HepG2 (cell line): ENCODE data around the gene BAHCC1. TPM values are rescaled to one million over a fixed set of nuclear protein-coding genes. Genes with fewer than 3 reads are reported as not detected.

Experiments
- AHR ChIP-seq: IDR thresholded peaks from 2 replicates; pipeline ENCODE4 v1.6.1; 2018; ENCODE audit warnings: missing genetic modification reagents, missing compliant biosample characterization
- ERF ChIP-seq: IDR thresholded peaks from 2 replicates; pipeline ENCODE4 v1.6.1; 2018; ENCODE audit warnings: missing biosample characterization, missing genetic modification reagents
- FOXA3 ChIP-seq: IDR thresholded peaks from 2 replicates; pipeline ENCODE4 v1.6.1; 2016; ENCODE audit warnings: missing genetic modification reagents, missing compliant biosample characterization
- GABPB1 ChIP-seq: IDR thresholded peaks from 2 replicates; pipeline ENCODE4 v1.6.1; 2016; ENCODE audit warnings: mild to moderate bottlenecking, missing genetic modification reagents, moderate library complexity, missing compliant biosample characterization
- LCORL ChIP-seq, 2 experiments: fragments of 450-650 bp in 1 of 2; sonication (generic) in 1 of 2; formaldehyde crosslinking in 1 of 2; IDR thresholded peaks; 2 replicates each; pipeline versions ENCODE4 v1.5.0 to v1.6.1; 2017 to 2020; ENCODE audit warnings: antibody characterized with exemption in 1 of 2, missing genetic modification reagents in 1 of 2
- SIN3A ChIP-seq: IDR thresholded peaks from 2 replicates; pipeline ENCODE4 v1.6.1; 2011; ENCODE audit warnings: low read depth, mild to moderate bottlenecking, control low read depth, low read length, borderline replicate concordance
- TBL1XR1 ChIP-seq: fragments of 150-350 bp; IDR thresholded peaks from 2 replicates; pipeline ENCODE4 v1.6.1; 2014; ENCODE audit warnings: borderline replicate concordance, low read length; ENCODE audit not compliant: partially characterized antibody
- ZNF296 ChIP-seq: sonication (generic); formaldehyde crosslinking; conservative IDR thresholded peaks from 2 replicates; pipeline ENCODE4 v1.5.0; 2020; ENCODE audit warnings: mild to moderate bottlenecking, missing genetic modification reagents
- ZNF549 ChIP-seq: sonication (generic); formaldehyde crosslinking; IDR thresholded peaks from 2 replicates; pipeline ENCODE4 v1.5.0; 2020; ENCODE audit warnings: missing genetic modification reagents
- ZNF558 ChIP-seq: sonication (generic); formaldehyde crosslinking; IDR thresholded peaks from 2 replicates; pipeline ENCODE4 v1.9.0; 2022; ENCODE audit warnings: mild to moderate bottlenecking, missing genetic modification reagents, borderline replicate concordance
- ZNF572 ChIP-seq: sonication (generic); formaldehyde crosslinking; IDR thresholded peaks from 2 replicates; pipeline ENCODE4 v1.5.1; 2020; ENCODE audit warnings: mild to moderate bottlenecking, missing genetic modification reagents
- ZNF589 ChIP-seq: sonication (generic); formaldehyde crosslinking; conservative IDR thresholded peaks from 2 replicates; pipeline ENCODE4 v1.8.0; 2022; ENCODE audit warnings: mild to moderate bottlenecking, moderate library complexity, missing genetic modification reagents
- ZNF737 ChIP-seq: sonication (generic); formaldehyde crosslinking; IDR thresholded peaks from 2 replicates; pipeline ENCODE4 v1.5.0; 2020; ENCODE audit warnings: missing genetic modification reagents, mild to moderate bottlenecking, borderline replicate concordance
- polyA plus RNA-seq, 8 experiments: library from polyadenylated mRNA; depleted of rRNA in 3 of 8; stranded (reverse) in 7 of 8; unstranded in 1 of 8; fragments of >200 nt; fragmentation: Illumina TruSeq in 4 of 8; extraction: Trizol in 4 of 8; gene quantifications; 2 replicates each; pipeline versions ENCODE4 v1.2.1 to v1.2.3, GENCODE V29; 2011 to 2016; ENCODE audit warnings: low read depth in 4 of 8, missing spikeins in 1 of 8, mixed read lengths in 1 of 8; ENCODE audit not compliant: insufficient read depth in 1 of 8
- total RNA-seq, 5 experiments: library from RNA; depleted of rRNA; stranded (reverse); fragments of >200 nt; fragmentation: Illumina TruSeq; extraction: Trizol; gene quantifications; 2 replicates each; pipeline ENCODE4 v1.2.3, GENCODE V29; 2016; ENCODE audit warnings: low read depth in 1 of 5
- TF ChIP-seq, protein P1 (sequence below): sonication (generic); formaldehyde crosslinking; IDR thresholded peaks from 2 replicates; pipeline ENCODE4 v1.4.0; 2020; ENCODE audit warnings: mild to moderate bottlenecking, low read depth, missing genetic modification reagents
- TF ChIP-seq, protein P2 (sequence below): sonication (generic); formaldehyde crosslinking; IDR thresholded peaks from 2 replicates; pipeline ENCODE4 v1.8.1; 2023; ENCODE audit warnings: mild to moderate bottlenecking, moderate library complexity, missing genetic modification reagents
- TF ChIP-seq, protein P3 (sequence below): IDR thresholded peaks from 2 replicates; pipeline ENCODE4 v1.6.1; 2016; ENCODE audit warnings: control low read depth
- TF ChIP-seq, protein P4 (sequence below): sonication (generic); formaldehyde crosslinking; IDR thresholded peaks from 2 replicates; pipeline ENCODE4 v1.5.0; 2020; ENCODE audit warnings: missing genetic modification reagents, mild to moderate bottlenecking, borderline replicate concordance
- TF ChIP-seq, protein P5 (sequence below): sonication (generic); formaldehyde crosslinking; IDR thresholded peaks from 2 replicates; pipeline ENCODE4 v1.4.0; 2020; ENCODE audit warnings: missing genetic modification reagents, borderline replicate concordance

BAHCC1 gene
- total and polyA plus RNA-seq, 2 of the 13 experiments (the other 11 are each of a cell fraction or from before 2014, with no cell fraction given), result 1.4 to 1.7 TPM

DNA sequence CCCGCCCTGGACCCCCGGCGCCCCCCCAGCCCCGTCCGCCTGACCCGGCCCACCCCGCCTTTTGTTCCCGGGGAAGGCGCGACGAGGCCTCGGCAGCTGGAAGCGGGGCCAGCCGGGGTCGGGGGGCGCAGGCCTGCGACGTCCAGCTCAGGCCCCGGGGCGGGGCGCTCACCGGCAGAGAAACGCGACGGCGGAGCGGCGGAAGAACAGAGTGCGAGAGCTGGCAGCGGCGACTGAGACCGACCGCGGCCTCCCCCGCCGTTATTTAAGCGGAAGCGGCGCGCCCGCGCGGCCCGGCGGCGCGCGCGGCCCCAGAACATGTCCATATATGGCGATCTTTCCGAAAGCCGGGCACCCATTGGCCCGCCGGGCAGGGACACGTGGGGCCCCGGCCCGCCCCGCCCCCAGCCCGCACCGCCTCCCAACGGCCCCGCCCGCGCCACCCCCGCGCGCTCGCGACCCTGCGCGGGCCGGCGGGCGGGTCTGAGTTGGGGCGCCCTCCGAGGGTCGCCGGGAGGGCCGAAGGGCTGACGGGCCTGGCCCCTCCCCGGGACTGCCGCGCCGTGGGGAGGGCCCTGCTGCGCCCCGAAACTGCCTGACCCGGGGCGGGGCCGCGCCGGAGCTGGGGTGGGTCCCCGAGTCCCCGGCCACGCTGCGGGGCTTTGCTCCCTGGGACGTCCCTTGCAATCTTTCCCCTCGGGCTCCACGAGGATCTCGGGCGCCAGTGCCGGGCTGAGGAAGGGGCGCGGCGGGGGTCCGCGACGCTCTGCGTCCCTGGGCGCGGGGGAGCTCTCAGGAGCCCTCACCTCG is 117.5 kb downstream of the BAHCC1 start, which contains the start of gene ACTG1 (continued):
- TF ChIP-seq, protein P1, sequence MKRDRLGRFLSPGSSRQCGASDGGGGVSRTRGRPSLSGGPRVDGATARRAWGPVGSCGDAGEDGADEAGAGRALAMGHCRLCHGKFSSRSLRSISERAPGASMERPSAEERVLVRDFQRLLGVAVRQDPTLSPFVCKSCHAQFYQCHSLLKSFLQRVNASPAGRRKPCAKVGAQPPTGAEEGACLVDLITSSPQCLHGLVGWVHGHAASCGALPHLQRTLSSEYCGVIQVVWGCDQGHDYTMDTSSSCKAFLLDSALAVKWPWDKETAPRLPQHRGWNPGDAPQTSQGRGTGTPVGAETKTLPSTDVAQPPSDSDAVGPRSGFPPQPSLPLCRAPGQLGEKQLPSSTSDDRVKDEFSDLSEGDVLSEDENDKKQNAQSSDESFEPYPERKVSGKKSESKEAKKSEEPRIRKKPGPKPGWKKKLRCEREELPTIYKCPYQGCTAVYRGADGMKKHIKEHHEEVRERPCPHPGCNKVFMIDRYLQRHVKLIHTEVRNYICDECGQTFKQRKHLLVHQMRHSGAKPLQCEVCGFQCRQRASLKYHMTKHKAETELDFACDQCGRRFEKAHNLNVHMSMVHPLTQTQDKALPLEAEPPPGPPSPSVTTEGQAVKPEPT, result no peak
- TF ChIP-seq, protein P2, sequence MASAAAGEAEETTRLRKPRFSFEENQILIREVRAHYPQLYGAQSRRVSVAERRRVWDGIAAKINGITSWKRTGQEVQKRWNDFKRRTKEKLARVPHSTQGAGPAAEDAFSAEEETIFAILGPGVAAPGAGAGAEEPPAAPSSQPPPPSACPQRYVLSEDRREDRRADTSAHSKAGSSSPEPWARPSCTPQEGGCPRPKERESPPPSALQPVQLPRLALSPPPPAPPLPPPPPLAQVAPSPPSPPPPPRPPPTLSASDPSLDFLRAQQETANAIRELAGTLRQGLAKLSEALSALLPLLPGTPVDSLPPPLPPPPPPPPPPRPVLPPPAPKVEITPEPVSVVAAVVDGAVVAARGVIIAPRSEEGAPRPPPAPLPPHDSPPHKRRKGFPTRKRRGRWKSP, result no peak; the same call in 1 of the 2 replicates
- TF ChIP-seq TBL1XR1 (peak; percentile 70), ZNF737 (CRISPR knock-in tag) (no peak), ZNF296 (CRISPR knock-in tag) (no peak), AHR (CRISPR knock-in tag) (no peak), ZNF572 (CRISPR knock-in tag) (no peak), ZNF558 (CRISPR knock-in tag) (peak; percentile 11; the same call in 1 of the 2 replicates), ZNF589 (CRISPR knock-in tag) (peak; percentile 10; the same call in 1 of the 2 replicates), ZNF549 (CRISPR knock-in tag) (no peak), LCORL (IDR thresholded peaks at IDR 0.05) (no peak), LCORL (CRISPR knock-in tag; IDR thresholded peaks at IDR 0.05) (peak; percentile 2; the same call in 1 of the 2 replicates), ERF (CRISPR knock-in tag) (peak; percentile 67; the same call in 1 of the 2 replicates), GABPB1 (CRISPR knock-in tag) (peak; percentile 66), FOXA3 (CRISPR knock-in tag) (peak; percentile 35; the same call in 1 of the 2 replicates), SIN3A (peak; percentile 93)
- TF ChIP-seq, protein P3, sequence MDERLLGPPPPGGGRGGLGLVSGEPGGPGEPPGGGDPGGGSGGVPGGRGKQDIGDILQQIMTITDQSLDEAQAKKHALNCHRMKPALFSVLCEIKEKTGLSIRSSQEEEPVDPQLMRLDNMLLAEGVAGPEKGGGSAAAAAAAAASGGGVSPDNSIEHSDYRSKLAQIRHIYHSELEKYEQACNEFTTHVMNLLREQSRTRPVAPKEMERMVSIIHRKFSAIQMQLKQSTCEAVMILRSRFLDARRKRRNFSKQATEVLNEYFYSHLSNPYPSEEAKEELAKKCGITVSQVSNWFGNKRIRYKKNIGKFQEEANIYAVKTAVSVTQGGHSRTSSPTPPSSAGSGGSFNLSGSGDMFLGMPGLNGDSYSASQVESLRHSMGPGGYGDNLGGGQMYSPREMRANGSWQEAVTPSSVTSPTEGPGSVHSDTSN (CRISPR knock-in tag), result no peak
- TF ChIP-seq, protein P4, sequence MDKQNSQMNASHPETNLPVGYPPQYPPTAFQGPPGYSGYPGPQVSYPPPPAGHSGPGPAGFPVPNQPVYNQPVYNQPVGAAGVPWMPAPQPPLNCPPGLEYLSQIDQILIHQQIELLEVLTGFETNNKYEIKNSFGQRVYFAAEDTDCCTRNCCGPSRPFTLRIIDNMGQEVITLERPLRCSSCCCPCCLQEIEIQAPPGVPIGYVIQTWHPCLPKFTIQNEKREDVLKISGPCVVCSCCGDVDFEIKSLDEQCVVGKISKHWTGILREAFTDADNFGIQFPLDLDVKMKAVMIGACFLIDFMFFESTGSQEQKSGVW (CRISPR knock-in tag), result no peak
- TF ChIP-seq, protein P5, sequence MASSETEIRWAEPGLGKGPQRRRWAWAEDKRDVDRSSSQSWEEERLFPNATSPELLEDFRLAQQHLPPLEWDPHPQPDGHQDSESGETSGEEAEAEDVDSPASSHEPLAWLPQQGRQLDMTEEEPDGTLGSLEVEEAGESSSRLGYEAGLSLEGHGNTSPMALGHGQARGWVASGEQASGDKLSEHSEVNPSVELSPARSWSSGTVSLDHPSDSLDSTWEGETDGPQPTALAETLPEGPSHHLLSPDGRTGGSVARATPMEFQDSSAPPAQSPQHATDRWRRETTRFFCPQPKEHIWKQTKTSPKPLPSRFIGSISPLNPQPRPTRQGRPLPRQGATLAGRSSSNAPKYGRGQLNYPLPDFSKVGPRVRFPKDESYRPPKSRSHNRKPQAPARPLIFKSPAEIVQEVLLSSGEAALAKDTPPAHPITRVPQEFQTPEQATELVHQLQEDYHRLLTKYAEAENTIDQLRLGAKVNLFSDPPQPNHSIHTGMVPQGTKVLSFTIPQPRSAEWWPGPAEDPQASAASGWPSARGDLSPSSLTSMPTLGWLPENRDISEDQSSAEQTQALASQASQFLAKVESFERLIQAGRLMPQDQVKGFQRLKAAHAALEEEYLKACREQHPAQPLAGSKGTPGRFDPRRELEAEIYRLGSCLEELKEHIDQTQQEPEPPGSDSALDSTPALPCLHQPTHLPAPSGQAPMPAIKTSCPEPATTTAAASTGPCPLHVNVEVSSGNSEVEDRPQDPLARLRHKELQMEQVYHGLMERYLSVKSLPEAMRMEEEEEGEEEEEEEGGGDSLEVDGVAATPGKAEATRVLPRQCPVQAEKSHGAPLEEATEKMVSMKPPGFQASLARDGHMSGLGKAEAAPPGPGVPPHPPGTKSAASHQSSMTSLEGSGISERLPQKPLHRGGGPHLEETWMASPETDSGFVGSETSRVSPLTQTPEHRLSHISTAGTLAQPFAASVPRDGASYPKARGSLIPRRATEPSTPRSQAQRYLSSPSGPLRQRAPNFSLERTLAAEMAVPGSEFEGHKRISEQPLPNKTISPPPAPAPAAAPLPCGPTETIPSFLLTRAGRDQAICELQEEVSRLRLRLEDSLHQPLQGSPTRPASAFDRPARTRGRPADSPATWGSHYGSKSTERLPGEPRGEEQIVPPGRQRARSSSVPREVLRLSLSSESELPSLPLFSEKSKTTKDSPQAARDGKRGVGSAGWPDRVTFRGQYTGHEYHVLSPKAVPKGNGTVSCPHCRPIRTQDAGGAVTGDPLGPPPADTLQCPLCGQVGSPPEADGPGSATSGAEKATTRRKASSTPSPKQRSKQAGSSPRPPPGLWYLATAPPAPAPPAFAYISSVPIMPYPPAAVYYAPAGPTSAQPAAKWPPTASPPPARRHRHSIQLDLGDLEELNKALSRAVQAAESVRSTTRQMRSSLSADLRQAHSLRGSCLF (CRISPR knock-in tag), result peak; percentile 55; the same call in 1 of the 2 replicates
